SK-N-SH (cell line): Measurements from ENCODE around the gene CHKB. TPM values are rescaled to one million over a fixed set of nuclear protein-coding genes. Genes with fewer than 3 reads are reported as not detected.
"Not testable (repeated sequence)": the region's sequence is repeated elsewhere in the genome, so short reads cannot be mapped to it uniquely, and the experiment has no call there.

Experiments
- CTCF ChIA-PET: fragments of 300-600, 350-600 bp; formaldehyde crosslinking; extraction: SDS; loops from one replicate; lab custom pipeline; 2021; lab: Yijun Ruan, JAX
- POLR2A ChIA-PET: fragments of 350-600 bp; sonication (Branson Sonifier 250); formaldehyde crosslinking; extraction: SDS; loops from one replicate; lab custom pipeline; 2020; ENCODE audit warnings: antibody characterized with exemption, inconsistent platforms; lab: Yijun Ruan, JAX
- DNase-seq: peaks from one replicate; pipeline ENCODE4 v3.0.0; 2012
- H2AFZ ChIP-seq: fragments of 200-600 bp; sonication (generic); 2 replicates; pipeline ENCODE4 v1.8.1; 2016; ENCODE audit warnings: antibody characterized with exemption, mild to moderate bottlenecking, low read depth
- H3F3A ChIP-seq: fragments of 200-600 bp; sonication (generic); replicated peaks from 2 replicates; pipeline ENCODE3; 2016; ENCODE audit warnings: antibody characterized with exemption, mild to moderate bottlenecking; ENCODE audit not compliant: insufficient read depth
- H3K27ac ChIP-seq, 2 experiments: fragments of 200-500 bp in 1 of 2; fragments of 200-600 bp in 1 of 2; sonication (Bioruptor generic) in 1 of 2; sonication (generic), shearing (Covaris generic) in 1 of 2; 2 replicates each; pipeline versions ENCODE4 v1.5.1 to v1.6.1; 2014 to 2016; ENCODE audit warnings: low read depth in 2 of 2, inconsistent platforms in 1 of 2, low read length in 1 of 2, mild to moderate bottlenecking in 1 of 2, mixed read lengths in 1 of 2
- H3K27me3 ChIP-seq: fragments of 200-600 bp; sonication (generic), shearing (Covaris generic); 2 replicates; pipeline ENCODE4 v1.6.1; 2016; ENCODE audit warnings: mixed run types; ENCODE audit not compliant: insufficient read depth
- H3K36me3 ChIP-seq, 2 experiments: fragments of 200-500 bp in 1 of 2; fragments of 200-600 bp in 1 of 2; sonication (Bioruptor generic) in 1 of 2; sonication (generic) in 1 of 2; replicated peaks in 1 of 2; 2 replicates each; pipeline versions ENCODE3 to v1.5.1; 2014 to 2016; ENCODE audit warnings: low read length in 1 of 2, mild to moderate bottlenecking in 1 of 2; ENCODE audit not compliant: insufficient read depth in 2 of 2, control insufficient read depth in 1 of 2
- H3K4me1 ChIP-seq, 2 experiments: fragments of 200-500 bp in 1 of 2; fragments of 200-600 bp in 1 of 2; sonication (Bioruptor generic) in 1 of 2; sonication (generic), shearing (Covaris generic) in 1 of 2; 2 replicates each; pipeline versions ENCODE4 v1.5.1 to v1.6.1; 2014 to 2016; ENCODE audit warnings: low read depth in 1 of 2, low read length in 1 of 2, mixed run types in 1 of 2; ENCODE audit not compliant: insufficient read depth in 2 of 2, control insufficient read depth in 1 of 2
- H3K4me2 ChIP-seq: fragments of 200-600 bp; sonication (generic), shearing (Covaris generic); 2 replicates; pipeline ENCODE4 v1.6.1; 2017; ENCODE audit warnings: mixed run types
- H3K4me3 ChIP-seq, 2 experiments: fragments of 200-500 bp in 1 of 2; fragments of 200-600 bp in 1 of 2; sonication (Bioruptor generic) in 1 of 2; sonication (generic), shearing (Covaris generic) in 1 of 2; 2 replicates each; pipeline versions ENCODE4 v1.5.1 to v1.8.1; 2014 to 2016; ENCODE audit warnings: low read depth in 2 of 2, inconsistent platforms in 1 of 2, low read length in 1 of 2, mild to moderate bottlenecking in 1 of 2, mixed read lengths in 1 of 2, moderate library complexity in 1 of 2
- H3K79me2 ChIP-seq: fragments of 200-600 bp; sonication (generic); 2 replicates; pipeline ENCODE4 v1.8.1; 2017; ENCODE audit warnings: mild to moderate bottlenecking; ENCODE audit not compliant: insufficient read depth
- H3K9ac ChIP-seq: fragments of 200-600 bp; sonication (generic); 2 replicates; pipeline ENCODE4 v1.6.1; 2017; ENCODE audit warnings: mixed run types
- H3K9me2 ChIP-seq: fragments of 200-600 bp; sonication (generic); 2 replicates; pipeline ENCODE4 v1.6.1; 2017; ENCODE audit warnings: mixed run types
- H3K9me3 ChIP-seq: fragments of 200-600 bp; sonication (generic); 2 replicates; pipeline ENCODE4 v1.6.1; 2017; ENCODE audit warnings: mixed run types, mild to moderate bottlenecking, moderate library complexity
- H4K20me1 ChIP-seq: fragments of 200-600 bp; sonication (generic); 2 replicates; pipeline ENCODE4 v1.6.1; 2017; ENCODE audit warnings: mild to moderate bottlenecking, mixed run types; ENCODE audit not compliant: insufficient read depth
- CHD2 ChIP-seq: fragments of 150-350 bp; IDR thresholded peaks from 2 replicates; pipeline ENCODE4 v1.6.1; 2018; ENCODE audit warnings: low read length; ENCODE audit not compliant: partially characterized antibody
- ELF1 ChIP-seq: IDR thresholded peaks from 2 replicates; pipeline ENCODE4 v1.4.0; 2012
- EZH2phosphoT487 ChIP-seq: fragments of 200-600 bp; sonication (generic); IDR thresholded peaks from 2 replicates; pipeline ENCODE4 v1.6.1; 2017; ENCODE audit warnings: low read depth, mixed run types, mild to moderate bottlenecking, antibody characterized with exemption, moderate library complexity, borderline replicate concordance
- FOSL2 ChIP-seq: IDR thresholded peaks from 2 replicates; pipeline ENCODE4 v1.4.0; 2012; ENCODE audit warnings: low read depth, mild to moderate bottlenecking, moderate library complexity, borderline replicate concordance
- GABPA ChIP-seq: IDR thresholded peaks from 2 replicates; pipeline ENCODE4 v1.4.0; 2012; ENCODE audit warnings: low read depth, mild to moderate bottlenecking
- IRF3 ChIP-seq: fragments of 150-350 bp; IDR thresholded peaks from 2 replicates; pipeline ENCODE4 v1.6.1; 2016; ENCODE audit warnings: mild to moderate bottlenecking, low read depth, low read length
- JUND ChIP-seq: IDR thresholded peaks from 2 replicates; pipeline ENCODE4 v1.4.0; 2012
- MAX ChIP-seq: IDR thresholded peaks from 2 replicates; pipeline ENCODE4 v1.4.0; 2012; ENCODE audit warnings: low read depth
- MXI1 ChIP-seq: IDR thresholded peaks from 2 replicates; pipeline ENCODE4 v1.6.1; 2012; ENCODE audit warnings: mild to moderate bottlenecking, low read depth, low read length, improper control_type of control experiment
- NFIC ChIP-seq: IDR thresholded peaks from 2 replicates; pipeline ENCODE4 v1.4.0; 2012; ENCODE audit warnings: borderline replicate concordance
- NRF1 ChIP-seq: IDR thresholded peaks from 2 replicates; pipeline ENCODE4 v1.6.1; 2012; ENCODE audit warnings: low read depth, mild to moderate bottlenecking, low read length
- POLR2AphosphoS5 ChIP-seq: IDR thresholded peaks from 2 replicates; pipeline ENCODE4 v1.6.1; 2012; ENCODE audit warnings: low read depth, low read length
- RCOR1 ChIP-seq: fragments of 150-350 bp; IDR thresholded peaks from 2 replicates; pipeline ENCODE4 v1.6.1; 2017; ENCODE audit warnings: antibody characterized with exemption, low read length
- RXRA ChIP-seq: IDR thresholded peaks from 2 replicates; pipeline ENCODE4 v1.4.0; 2012; ENCODE audit warnings: low read depth, mild to moderate bottlenecking, borderline replicate concordance
- SMC3 ChIP-seq: IDR thresholded peaks from 2 replicates; pipeline ENCODE4 v1.6.1; 2012; ENCODE audit warnings: low read depth, low read length, improper control_type of control experiment
- TAF1 ChIP-seq: IDR thresholded peaks from 2 replicates; pipeline ENCODE4 v1.6.1; 2012; ENCODE audit warnings: low read depth, mild to moderate bottlenecking, low read length, moderate library complexity, borderline replicate concordance
- WGBS: methylation state at CpG from one replicate; pipeline ENCODE4 v1.1.6; 2017; ENCODE audit warnings: low lambda C conversion rate; 5-methylcytosine and 5-hydroxymethylcytosine counted together
- polyA plus RNA-seq, 3 experiments: library from polyadenylated mRNA; depleted of rRNA; stranded (reverse); fragments of >200 nt; gene quantifications; 2 replicates each; pipeline ENCODE4 v1.2.3, GENCODE V29; 2012
- TF ChIP-seq, protein P1 (sequence below): IDR thresholded peaks from 2 replicates; pipeline ENCODE4; 2012

CHKB gene
- polyA plus RNA-seq, 1 of the 3 experiments (the other 2 are of a cell fraction) = 39.6 TPM

DNA sequence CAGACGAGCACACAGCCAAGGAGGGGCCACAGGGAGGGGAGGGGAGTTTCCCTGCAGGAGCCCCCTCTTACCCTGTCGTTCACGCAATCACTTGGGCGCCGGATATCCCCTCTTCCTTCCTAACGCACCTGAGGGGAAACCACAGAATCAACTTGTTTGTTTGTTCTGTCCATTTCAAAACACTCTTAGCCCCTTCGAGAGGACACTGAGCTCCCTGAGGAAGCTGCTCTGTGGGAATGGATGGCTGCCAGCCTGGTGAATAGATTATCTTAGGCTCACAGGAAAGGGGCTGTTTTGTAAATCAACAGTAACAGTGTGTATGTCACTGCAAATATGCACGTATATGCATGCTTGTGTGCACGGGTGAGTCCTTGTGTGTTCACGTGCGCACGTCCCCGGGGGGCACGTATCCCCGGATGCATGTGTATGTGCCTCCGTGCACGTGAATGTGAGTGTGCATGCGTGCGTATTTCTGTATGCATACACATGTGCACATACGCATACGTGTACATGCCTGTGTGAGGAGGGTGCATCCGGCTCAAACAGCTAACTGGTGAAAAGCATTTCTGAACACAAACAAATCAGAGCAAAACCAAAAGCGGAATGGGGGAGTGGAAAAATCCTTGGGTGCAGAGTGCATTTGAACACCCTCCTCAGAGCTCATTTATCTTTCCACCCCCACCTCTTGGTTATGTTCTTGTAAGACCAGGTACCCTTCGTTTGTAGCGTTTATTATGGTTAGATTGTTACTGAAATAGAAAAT lies 38.1 kb upstream of the CHKB start:
- Histone ChIP-seq H3K4me2 (peak overlapping the region; percentile 79), H3K4me1 (peaks cover 0 to 16% of the 10 kb centered on the region in 2 experiments; a peak in 2 of 4 replicates), H4K20me1 (no peaks in the 10 kb centered on the region), H3F3A (peaks cover 5% of the 10 kb centered on the region), H3K9me2 (no peaks in the 10 kb centered on the region), H3K36me3 (peaks cover 0 to 6% of the 10 kb centered on the region in 2 experiments), H2AFZ (peak overlapping the region; percentile 60; the same call in 1 of the 2 replicates), H3K27ac (no peak overlapping the region), H3K4me3 (peak overlapping the region; percentile 44 to 61), H3K9ac (no peak overlapping the region), H3K79me2 (no peaks in the 10 kb centered on the region), H3K9me3 (no peaks in the 10 kb centered on the region), H3K27me3 (no peaks in the 10 kb centered on the region)
- WGBS = 2% methylated on average over 23 of the region's 25 CpGs
- CTCF ChIA-PET = interaction anchor here (0.6 to 2.9 kb wide), 45 partner anchors 9 to 388 kb away, joined by 3 to 22 read pairs (median 4); partner anchors contain the start of genes CHKB, KLHDC7B, SCO2 and SYCE3
- TF ChIP-seq NFIC (no peak), RXRA (no peak), TAF1 (no peak), MXI1 (peak; percentile 67; the same call in 1 of the 2 replicates), CHD2 (peak; percentile 11), RCOR1 (no peak), MAX (no peak; the same call in 1 of the 2 replicates), ELF1 (no peak), POLR2AphosphoS5 (no peak), JUND (no peak), SMC3 (no peak), EZH2phosphoT487 (no peak), GABPA (no peak), IRF3 (no peak), NRF1 (no peak), FOSL2 (no peak)
- TF ChIP-seq, protein P1, sequence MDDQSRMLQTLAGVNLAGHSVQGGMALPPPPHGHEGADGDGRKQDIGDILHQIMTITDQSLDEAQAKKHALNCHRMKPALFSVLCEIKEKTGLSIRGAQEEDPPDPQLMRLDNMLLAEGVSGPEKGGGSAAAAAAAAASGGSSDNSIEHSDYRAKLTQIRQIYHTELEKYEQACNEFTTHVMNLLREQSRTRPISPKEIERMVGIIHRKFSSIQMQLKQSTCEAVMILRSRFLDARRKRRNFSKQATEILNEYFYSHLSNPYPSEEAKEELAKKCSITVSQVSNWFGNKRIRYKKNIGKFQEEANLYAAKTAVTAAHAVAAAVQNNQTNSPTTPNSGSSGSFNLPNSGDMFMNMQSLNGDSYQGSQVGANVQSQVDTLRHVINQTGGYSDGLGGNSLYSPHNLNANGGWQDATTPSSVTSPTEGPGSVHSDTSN = no peak
- peak; percentile 92 for DNase-seq
- POLR2A ChIA-PET = interaction anchor here (0.6 to 1.6 kb wide), 2 partner anchors 37 to 95 kb away, joined by 4 to 6 read pairs; partner anchors contain the start of gene SCO2

GRCh38 chr22:50614296-50614695 lies 31.6 kb upstream of the CHKB start:
- not testable (repeated sequence) for H3K79me2 ChIP-seq, H3K27ac ChIP-seq, H3K4me2 ChIP-seq, H3K36me3 ChIP-seq, H3K9me3 ChIP-seq, H3K4me3 ChIP-seq, H2AFZ ChIP-seq, DNase-seq, H3K4me1 ChIP-seq, H4K20me1 ChIP-seq, H3K9ac ChIP-seq, H3K9me2 ChIP-seq, H3F3A ChIP-seq, H3K27me3 ChIP-seq
- POLR2A ChIA-PET = interaction anchor here (0.7 kb wide), 1 partner anchor 198 kb away, joined by 5 read pairs; no protein-coding TSS in a partner anchor
- CTCF ChIA-PET = interaction anchor here (2.9 kb wide), 1 partner anchor 88 kb away, joined by 9 read pairs; the partner anchor contains the start of gene SCO2
- WGBS = 62% methylated on average over 3 of the region's 3 CpGs
